ENCODE results near the gene SIRT6.

DNA sequence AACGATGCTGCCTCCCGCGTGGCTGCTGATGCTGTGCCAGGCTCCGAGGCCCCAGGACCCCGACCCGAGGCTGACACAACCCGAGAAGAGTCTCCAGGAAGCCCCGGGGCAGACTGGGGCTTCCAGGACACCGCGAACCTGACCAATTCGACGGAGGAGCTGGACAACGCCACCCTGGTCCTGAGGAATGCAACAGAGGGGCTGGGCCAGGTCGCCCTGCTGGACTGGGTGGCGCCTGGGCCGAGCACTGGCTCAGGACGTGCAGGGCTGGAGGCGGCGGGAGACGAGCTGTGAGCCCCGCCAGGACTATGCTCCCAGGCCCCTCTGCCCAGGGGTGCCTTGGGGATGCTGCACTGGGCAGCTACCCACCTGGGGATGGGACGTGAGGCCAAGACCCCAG lies 10.7 kb downstream of the SIRT6 start:
- TF ChIP-seq, protein P1, sequence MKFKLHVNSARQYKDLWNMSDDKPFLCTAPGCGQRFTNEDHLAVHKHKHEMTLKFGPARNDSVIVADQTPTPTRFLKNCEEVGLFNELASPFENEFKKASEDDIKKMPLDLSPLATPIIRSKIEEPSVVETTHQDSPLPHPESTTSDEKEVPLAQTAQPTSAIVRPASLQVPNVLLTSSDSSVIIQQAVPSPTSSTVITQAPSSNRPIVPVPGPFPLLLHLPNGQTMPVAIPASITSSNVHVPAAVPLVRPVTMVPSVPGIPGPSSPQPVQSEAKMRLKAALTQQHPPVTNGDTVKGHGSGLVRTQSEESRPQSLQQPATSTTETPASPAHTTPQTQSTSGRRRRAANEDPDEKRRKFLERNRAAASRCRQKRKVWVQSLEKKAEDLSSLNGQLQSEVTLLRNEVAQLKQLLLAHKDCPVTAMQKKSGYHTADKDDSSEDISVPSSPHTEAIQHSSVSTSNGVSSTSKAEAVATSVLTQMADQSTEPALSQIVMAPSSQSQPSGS (IDR thresholded peaks at IDR 0.05; ENCODE audit: low read length), result no peak
- no peak for TF ChIP-seq CTCF (IDR thresholded peaks at IDR 0.05 in 2 of 3, conservative IDR thresholded peaks at IDR 0.05 in 1 of 3; ENCODE audit: control insufficient read depth in 2 of 3, extremely low read depth in 1 of 3, insufficient read depth in 1 of 3, low read depth in 3 of 3, low read length in 3 of 3)
- TF ChIP-seq POLR2A (IDR thresholded peaks at IDR 0.05; ENCODE audit: low read depth, low read length), result no peak
- no peak for TF ChIP-seq NFIC (IDR thresholded peaks at IDR 0.05; ENCODE audit: low read depth, low read length)
